Naive B cell (primary cell): ENCODE data around the gene HSD17B12. TPM values are rescaled to one million over a fixed set of nuclear protein-coding genes. Genes with fewer than 3 reads are reported as not detected.
A peak's percentile ranks its signal among the peaks of the same experiment; 100 is the strongest.

Source experiments
- ATAC-seq, 2 donors: fragments of 150-1000 bp; cut with Tn5 transposase; 2 replicates each; pipeline ENCODE4 v1.10.0; 2021; ENCODE audit warnings: low read depth in 2 of 2, mild to moderate bottlenecking in 2 of 2, moderate library complexity in 2 of 2
- DNase-seq: peaks from one replicate; pipeline ENCODE4 v3.0.0; 2022
- H3K27ac Mint-ChIP-seq, 6 donors: one replicate each; pipeline ENCODE4 v1.8.0; 2020 to 2022; ENCODE audit warnings: mild to moderate bottlenecking in 6 of 6, mixed read lengths in 6 of 6, moderate library complexity in 5 of 6, inconsistent platforms in 2 of 6
- H3K27me3 Mint-ChIP-seq, 3 donors: one replicate each; pipeline ENCODE4 v1.8.0; 2021 to 2022; ENCODE audit warnings: mixed read lengths in 3 of 3, mild to moderate bottlenecking in 1 of 3
- H3K36me3 Mint-ChIP-seq, 2 donors: one replicate each; pipeline ENCODE4 v1.8.0; 2020 to 2022; ENCODE audit warnings: mixed read lengths in 2 of 2, inconsistent platforms in 1 of 2, mild to moderate bottlenecking in 1 of 2
- H3K4me1 Mint-ChIP-seq, 3 donors: one replicate each; pipeline ENCODE4 v1.8.0; 2020 to 2022; ENCODE audit warnings: mixed read lengths in 3 of 3, inconsistent platforms in 1 of 3, mild to moderate bottlenecking in 1 of 3, moderate library complexity in 1 of 3
- H3K4me3 Mint-ChIP-seq, 8 donors: one replicate each; pipeline ENCODE4 v1.8.0; 2020 to 2022; ENCODE audit warnings: mild to moderate bottlenecking in 8 of 8, mixed read lengths in 8 of 8, moderate library complexity in 8 of 8, inconsistent platforms in 2 of 8
- H3K9me3 Mint-ChIP-seq, 7 donors: one replicate each; pipeline ENCODE4 v1.8.0; 2020 to 2022; ENCODE audit warnings: mixed read lengths in 7 of 7, mild to moderate bottlenecking in 5 of 7, inconsistent platforms in 2 of 7, moderate library complexity in 1 of 7
- polyA plus RNA-seq, 6 donors: library from polyadenylated mRNA; unstranded; fragments of 300-500 nt; fragmentation: Illumina TruSeq; gene quantifications; one replicate each; pipeline ENCODE4 v1.2.3, GENCODE V29; 2021; ENCODE audit warnings: low read depth in 6 of 6

The HSD17B12 gene
- polyA plus RNA-seq, 6 donors from 2014 or later: 27.1 to 49.8 (median 40.6) TPM

DNA sequence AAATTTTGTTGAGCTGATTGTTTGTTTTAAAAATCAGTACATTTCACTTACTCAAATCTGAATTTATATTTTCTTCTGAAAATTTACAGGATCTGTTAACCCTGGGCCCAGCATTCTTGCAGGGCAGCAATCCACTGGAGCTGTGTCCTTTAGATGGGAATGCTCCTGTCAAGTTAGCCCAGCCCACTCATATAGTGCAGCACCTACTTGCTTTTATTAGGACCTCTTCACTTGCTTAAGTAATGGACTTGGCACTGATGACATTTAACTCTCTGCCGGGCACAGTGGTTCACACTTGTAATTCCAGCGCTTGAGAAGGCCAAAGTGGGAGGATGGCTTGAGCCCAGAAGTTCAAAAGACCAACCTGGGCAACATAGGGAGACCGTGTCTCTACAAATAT lies 89.6 kb downstream of the HSD17B12 start:
- ATAC-seq (no peak), DNase-seq (no peak)
- Mint-ChIP-seq H3K36me3 (peaks cover 15 to 41% of the 10 kb centered on the region in 2 donors), H3K4me3 (no peak overlapping the region), H3K27ac (no peak overlapping the region), H3K9me3 (peaks cover 5 to 26% (median 16%) of the 10 kb centered on the region in 7 donors), H3K27me3 (no peaks in the 10 kb centered on the region), H3K4me1 (no peaks in the 10 kb centered on the region)

DNA sequence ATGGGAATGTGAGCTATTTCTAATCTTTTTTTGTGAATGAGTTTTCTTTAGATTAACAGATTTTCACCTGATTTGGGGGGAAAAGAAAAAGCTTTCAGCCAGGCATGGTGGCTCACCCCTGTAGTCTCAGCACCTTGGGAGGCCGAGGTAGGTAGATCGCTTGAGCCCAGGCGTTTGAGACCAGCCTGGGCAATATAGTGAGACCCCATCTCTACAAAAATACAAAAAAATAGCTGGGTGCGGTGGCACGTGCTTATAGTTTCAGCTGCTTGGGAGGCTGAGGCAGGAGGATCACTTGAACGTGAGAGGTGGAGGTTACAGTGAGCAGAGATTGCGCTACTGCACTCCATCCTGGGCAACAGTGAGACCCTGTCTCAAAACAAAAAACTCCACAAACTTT lies 92.2 kb downstream of the HSD17B12 start:
- Mint-ChIP-seq H3K4me3 (no peak overlapping the region), H3K9me3 (peaks cover 0 to 14% (median 7%) of the 10 kb centered on the region in 7 donors), H3K27me3 (no peaks in the 10 kb centered on the region), H3K27ac (no peak overlapping the region), H3K36me3 (peaks cover 0 to 24% of the 10 kb centered on the region in 2 donors), H3K4me1 (no peaks in the 10 kb centered on the region)
- ATAC-seq (no peak), DNase-seq (no peak)

GRCh38 chr11:43774786-43775185 lies 94.2 kb downstream of the HSD17B12 start:
- no peaks in the 10 kb centered on the region for H3K4me1 Mint-ChIP-seq
- DNase-seq: no peak
- no peak for ATAC-seq
- H3K9me3 Mint-ChIP-seq: peaks cover 0 to 15% (median 7%) of the 10 kb centered on the region in 7 donors
- peaks cover 0 to 23% of the 10 kb centered on the region in 2 donors for H3K36me3 Mint-ChIP-seq
- H3K27me3 Mint-ChIP-seq: no peaks in the 10 kb centered on the region
- no peak overlapping the region for H3K4me3 Mint-ChIP-seq
- H3K27ac Mint-ChIP-seq: no peak overlapping the region

GRCh38 chr11:43779306-43779705 lies 98.8 kb downstream of the HSD17B12 start:
- H3K4me3 Mint-ChIP-seq: no peak overlapping the region
- no peaks in the 10 kb centered on the region for H3K4me1 Mint-ChIP-seq
- no peaks in the 10 kb centered on the region for H3K27me3 Mint-ChIP-seq
- no peak overlapping the region for H3K27ac Mint-ChIP-seq
- DNase-seq (no peak), ATAC-seq (no peak)
- H3K9me3 Mint-ChIP-seq: peaks cover 4 to 45% (median 28%) of the 10 kb centered on the region in 7 donors
- peaks cover 28 to 31% of the 10 kb centered on the region in 2 donors for H3K36me3 Mint-ChIP-seq

DNA sequence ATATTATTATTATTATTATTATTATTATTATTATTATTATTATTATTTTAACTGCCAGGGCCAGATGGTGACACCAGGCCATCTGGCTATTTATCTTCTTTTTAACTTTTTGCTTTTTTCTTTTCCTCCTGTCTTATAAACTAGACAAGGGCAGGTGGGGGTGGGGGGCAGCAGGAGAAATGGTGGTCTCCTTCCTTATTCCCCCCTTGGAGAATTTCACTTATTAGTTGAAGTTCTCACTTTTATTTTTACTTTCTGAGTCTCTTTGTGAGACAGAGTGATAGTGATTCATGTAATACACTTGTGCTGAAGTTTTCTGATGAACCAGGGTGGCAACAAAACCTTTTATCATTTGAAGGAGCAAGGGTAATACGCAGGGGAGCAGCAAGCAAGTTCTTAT lies 103.8 kb downstream of the HSD17B12 start:
- no peak overlapping the region for H3K27ac Mint-ChIP-seq
- peaks cover 4 to 44% (median 31%) of the 10 kb centered on the region in 7 donors for H3K9me3 Mint-ChIP-seq
- no peaks in the 10 kb centered on the region for H3K27me3 Mint-ChIP-seq
- ATAC-seq (no peak), DNase-seq (no peak)
- H3K36me3 Mint-ChIP-seq: peaks cover 27 to 43% of the 10 kb centered on the region in 2 donors
- H3K4me3 Mint-ChIP-seq: no peak overlapping the region
- peaks cover 9 to 23% (median 15%) of the 10 kb centered on the region in 3 donors for H3K4me1 Mint-ChIP-seq

GRCh38 chr11:43784866-43785265 lies 104.3 kb downstream of the HSD17B12 start:
- Mint-ChIP-seq H3K9me3 (peaks cover 4 to 41% (median 31%) of the 10 kb centered on the region in 7 donors), H3K4me1 (peaks cover 9 to 23% (median 15%) of the 10 kb centered on the region in 3 donors), H3K27ac (peak overlapping the region in 1 of 6 donors; percentile 57), H3K27me3 (no peaks in the 10 kb centered on the region), H3K36me3 (peaks cover 23 to 43% of the 10 kb centered on the region in 2 donors), H3K4me3 (no peak overlapping the region)
- ATAC-seq (no peak), DNase-seq (no peak)

- DNase-seq: no peak
- Mint-ChIP-seq H3K36me3 (peaks cover 22 to 43% of the 10 kb centered on the region in 2 donors), H3K27ac (no peak overlapping the region), H3K27me3 (no peaks in the 10 kb centered on the region), H3K4me1 (peaks cover 9 to 23% (median 15%) of the 10 kb centered on the region in 3 donors), H3K4me3 (no peak overlapping the region), H3K9me3 (peaks cover 4 to 41% (median 31%) of the 10 kb centered on the region in 7 donors)
- ATAC-seq: no peak
Measured at GRCh38 chr11:43785318-43785717, 104.8 kb downstream of the HSD17B12 start.

- no peak overlapping the region for H3K4me3 Mint-ChIP-seq
- no peak for DNase-seq
- H3K9me3 Mint-ChIP-seq: peaks cover 4 to 41% (median 30%) of the 10 kb centered on the region in 7 donors
- H3K4me1 Mint-ChIP-seq: peaks cover 9 to 23% (median 15%) of the 10 kb centered on the region in 3 donors
- H3K27me3 Mint-ChIP-seq: no peaks in the 10 kb centered on the region
- ATAC-seq: no peak
- peaks cover 22 to 39% of the 10 kb centered on the region in 2 donors for H3K36me3 Mint-ChIP-seq
- peak overlapping the region in 1 of 6 donors; percentile 16 for H3K27ac Mint-ChIP-seq
Measured at GRCh38 chr11:43786016-43786415, 105.5 kb downstream of the HSD17B12 start.

GRCh38 chr11:43787824-43788223 lies 107.3 kb downstream of the HSD17B12 start:
- ATAC-seq: no peak
- H3K36me3 Mint-ChIP-seq: peaks cover 22 to 26% of the 10 kb centered on the region in 2 donors
- no peak for DNase-seq
- peaks cover 4 to 31% (median 21%) of the 10 kb centered on the region in 7 donors for H3K9me3 Mint-ChIP-seq
- peak overlapping the region; percentile 83 to 98 (median 90) for H3K27ac Mint-ChIP-seq
- H3K4me3 Mint-ChIP-seq: peak overlapping the region in 5 of 8 donors; percentile 1 to 92 (median 80)
- H3K27me3 Mint-ChIP-seq: no peaks in the 10 kb centered on the region
- H3K4me1 Mint-ChIP-seq: peaks cover 9 to 23% (median 15%) of the 10 kb centered on the region in 3 donors

- DNase-seq: peak; percentile 51
- H3K4me1 Mint-ChIP-seq: peaks cover 9 to 23% (median 15%) of the 10 kb centered on the region in 3 donors
- peak; percentile 98 for ATAC-seq
- peak overlapping the region; percentile 83 to 98 (median 90) for H3K27ac Mint-ChIP-seq
- no peaks in the 10 kb centered on the region for H3K27me3 Mint-ChIP-seq
- H3K4me3 Mint-ChIP-seq: peak overlapping the region; percentile 1 to 92 (median 70)
- peaks cover 20% of the 10 kb centered on the region in 2 donors for H3K36me3 Mint-ChIP-seq
- H3K9me3 Mint-ChIP-seq: peaks cover 2 to 26% (median 17%) of the 10 kb centered on the region in 7 donors
Measured at GRCh38 chr11:43788421-43788820, 107.9 kb downstream of the HSD17B12 start.

GRCh38 chr11:43789700-43790443 lies 109.3 kb downstream of the HSD17B12 start:
- peaks cover 9 to 23% (median 15%) of the 10 kb centered on the region in 3 donors for H3K4me1 Mint-ChIP-seq
- H3K36me3 Mint-ChIP-seq: peaks cover 6 to 23% of the 10 kb centered on the region in 2 donors
- DNase-seq (no peak), ATAC-seq (no peak)
- no peaks in the 10 kb centered on the region for H3K27me3 Mint-ChIP-seq
- H3K27ac Mint-ChIP-seq: peak overlapping the region in 3 of 6 donors; percentile 10 to 95 (median 81)
- no peak overlapping the region for H3K4me3 Mint-ChIP-seq
- H3K9me3 Mint-ChIP-seq: peaks cover 0 to 11% (median 6%) of the 10 kb centered on the region in 7 donors

DNA sequence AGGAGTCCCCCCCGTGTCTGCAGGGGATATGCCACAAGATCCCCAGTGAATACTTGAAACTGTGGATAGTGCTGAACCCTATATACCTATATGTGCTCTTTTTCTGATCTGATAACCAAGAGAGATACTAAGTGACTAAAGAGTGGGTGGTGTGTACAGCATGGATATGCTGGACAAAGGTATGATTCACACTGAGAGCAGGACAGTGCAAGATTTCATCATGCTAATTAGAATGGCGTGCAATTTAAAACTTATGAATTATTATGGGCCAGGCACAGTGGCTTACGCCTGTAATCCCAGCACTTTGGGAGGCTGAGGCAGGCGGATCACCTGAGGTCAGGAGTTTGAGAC lies 109.9 kb downstream of the HSD17B12 start:
- H3K4me3 Mint-ChIP-seq: no peak overlapping the region
- peaks cover 9 to 23% (median 15%) of the 10 kb centered on the region in 3 donors for H3K4me1 Mint-ChIP-seq
- H3K9me3 Mint-ChIP-seq: peaks cover 0 to 6% (median under 1%) of the 10 kb centered on the region in 7 donors
- peaks cover under 1 to 21% of the 10 kb centered on the region in 2 donors for H3K36me3 Mint-ChIP-seq
- peak overlapping the region in 2 of 6 donors; percentile 81 to 88 for H3K27ac Mint-ChIP-seq
- ATAC-seq (no peak), DNase-seq (no peak)
- no peaks in the 10 kb centered on the region for H3K27me3 Mint-ChIP-seq

DNA sequence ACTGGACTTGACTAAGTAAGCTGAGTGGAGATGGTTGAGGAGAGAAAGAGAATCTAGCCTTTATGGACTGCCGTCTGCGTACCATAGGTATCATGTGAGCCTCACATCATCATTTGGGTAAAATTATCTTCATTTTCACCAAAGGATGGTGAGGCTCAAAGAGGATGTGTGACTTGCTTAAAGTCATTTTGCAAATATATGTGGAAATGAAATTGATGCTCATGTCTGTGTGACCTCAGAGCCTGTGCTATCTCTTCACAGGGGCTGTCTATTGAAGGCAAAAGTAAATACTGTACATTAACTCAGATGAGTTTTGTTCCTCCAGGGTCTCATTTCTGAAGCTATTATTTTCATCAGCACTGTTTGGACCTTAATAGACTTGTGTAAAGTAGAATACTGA lies 116.8 kb downstream of the HSD17B12 start:
- no peak overlapping the region for H3K27ac Mint-ChIP-seq
- no peaks in the 10 kb centered on the region for H3K27me3 Mint-ChIP-seq
- DNase-seq (no peak), ATAC-seq (no peak)
- peaks cover 19 to 42% of the 10 kb centered on the region in 2 donors for H3K36me3 Mint-ChIP-seq
- no peaks in the 10 kb centered on the region for H3K9me3 Mint-ChIP-seq
- no peak overlapping the region for H3K4me3 Mint-ChIP-seq
- H3K4me1 Mint-ChIP-seq: no peaks in the 10 kb centered on the region

DNA sequence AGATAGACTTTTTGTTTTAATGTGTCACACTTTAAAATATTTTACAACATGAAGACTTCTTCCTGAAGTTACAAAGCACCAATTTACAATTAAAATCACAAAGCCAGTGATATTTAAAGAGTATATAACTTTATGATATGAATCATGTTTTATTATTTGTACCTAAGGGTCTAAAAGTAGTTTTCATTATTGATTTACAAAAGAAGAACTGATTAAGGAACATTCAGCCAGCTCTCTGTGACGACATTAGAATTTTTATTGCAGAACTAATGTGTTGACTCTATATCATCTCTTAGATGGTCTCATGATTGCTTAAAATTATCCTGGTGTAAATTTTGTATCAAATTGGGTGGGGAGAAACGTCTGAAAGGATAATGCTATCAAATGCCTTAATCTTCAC lies 117.3 kb downstream of the HSD17B12 start:
- H3K27me3 Mint-ChIP-seq: no peaks in the 10 kb centered on the region
- no peak overlapping the region for H3K4me3 Mint-ChIP-seq
- no peaks in the 10 kb centered on the region for H3K9me3 Mint-ChIP-seq
- H3K4me1 Mint-ChIP-seq: no peaks in the 10 kb centered on the region
- no peak overlapping the region for H3K27ac Mint-ChIP-seq
- DNase-seq: no peak
- H3K36me3 Mint-ChIP-seq: peaks cover 19 to 42% of the 10 kb centered on the region in 2 donors
- no peak for ATAC-seq
